ENCODE measurements around the gene NUDT8.

The NUDT8 gene

DNA sequence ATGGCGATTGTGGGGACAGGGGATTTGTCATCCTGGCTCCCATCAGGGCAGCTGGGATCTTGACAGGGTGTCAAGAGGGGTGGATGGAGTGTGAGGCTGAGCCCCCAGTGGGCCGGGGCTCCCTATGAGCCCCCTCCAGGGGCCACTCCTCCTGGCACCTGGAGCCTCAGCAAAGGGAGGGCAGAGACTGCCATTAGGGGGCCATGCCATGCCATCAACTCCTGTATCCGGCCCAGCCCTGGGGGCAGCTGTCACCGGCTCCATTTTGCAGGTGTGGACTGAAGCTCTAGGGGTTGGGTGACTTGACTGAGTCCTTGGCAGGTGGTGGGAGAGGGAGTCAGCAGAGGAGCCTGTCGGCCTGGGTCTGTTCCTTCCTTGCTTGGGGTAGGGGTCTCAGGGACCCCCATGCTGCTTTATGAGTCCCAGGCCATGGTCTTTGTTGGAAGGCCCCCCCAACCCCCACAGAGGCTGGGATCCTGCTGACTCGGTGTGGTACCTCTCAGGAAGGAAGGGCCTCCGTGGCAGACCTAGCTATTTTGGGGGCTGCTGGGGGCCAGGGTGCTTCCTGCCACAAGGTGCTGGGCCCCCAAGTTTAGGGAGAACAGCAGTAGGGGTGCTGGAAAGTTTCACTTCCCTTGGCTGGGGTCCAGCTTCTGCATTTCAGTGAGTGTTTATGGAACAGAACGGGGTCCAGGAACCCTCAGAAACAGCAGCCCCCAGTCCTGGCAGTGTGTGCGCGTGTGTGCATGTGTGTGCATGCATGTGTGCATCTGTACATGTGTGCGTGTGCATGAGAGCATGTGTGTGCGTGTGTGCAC is 19.3 kb upstream of the NUDT8 start:
- H3K4me3 ChIP-seq (ENCODE audit: insufficient read length, low read depth), result no peak overlapping the region
- H3K9me3 ChIP-seq (ENCODE audit: insufficient read depth, low read length), result peaks cover under 1% of the 10 kb centered on the region; the same call in 1 of the 2 replicates
- H3K9ac ChIP-seq (ENCODE audit: insufficient read length, low read depth), result no peak overlapping the region
- peaks cover 8% of the 10 kb centered on the region for H3K27me3 ChIP-seq (ENCODE audit: insufficient read depth, insufficient read length)
- H3K36me3 ChIP-seq (ENCODE audit: insufficient read depth, insufficient read length, low read length), result no peaks in the 10 kb centered on the region
- TF ChIP-seq YY1 (IDR thresholded peaks at IDR 0.05; ENCODE audit: insufficient read depth, insufficient read length) (no peak), ZNF274 (IDR thresholded peaks at IDR 0.05; ENCODE audit: low read depth, low read length) (no peak), SUZ12 (IDR thresholded peaks at IDR 0.05; ENCODE audit: extremely low read depth, insufficient read depth, insufficient read length) (no peak)
- peaks cover 4% of the 10 kb centered on the region for H3K4me1 ChIP-seq (ENCODE audit: insufficient read depth, insufficient read length)
- no peak for DNase-seq (ENCODE audit: low read depth, low spot score)

DNA sequence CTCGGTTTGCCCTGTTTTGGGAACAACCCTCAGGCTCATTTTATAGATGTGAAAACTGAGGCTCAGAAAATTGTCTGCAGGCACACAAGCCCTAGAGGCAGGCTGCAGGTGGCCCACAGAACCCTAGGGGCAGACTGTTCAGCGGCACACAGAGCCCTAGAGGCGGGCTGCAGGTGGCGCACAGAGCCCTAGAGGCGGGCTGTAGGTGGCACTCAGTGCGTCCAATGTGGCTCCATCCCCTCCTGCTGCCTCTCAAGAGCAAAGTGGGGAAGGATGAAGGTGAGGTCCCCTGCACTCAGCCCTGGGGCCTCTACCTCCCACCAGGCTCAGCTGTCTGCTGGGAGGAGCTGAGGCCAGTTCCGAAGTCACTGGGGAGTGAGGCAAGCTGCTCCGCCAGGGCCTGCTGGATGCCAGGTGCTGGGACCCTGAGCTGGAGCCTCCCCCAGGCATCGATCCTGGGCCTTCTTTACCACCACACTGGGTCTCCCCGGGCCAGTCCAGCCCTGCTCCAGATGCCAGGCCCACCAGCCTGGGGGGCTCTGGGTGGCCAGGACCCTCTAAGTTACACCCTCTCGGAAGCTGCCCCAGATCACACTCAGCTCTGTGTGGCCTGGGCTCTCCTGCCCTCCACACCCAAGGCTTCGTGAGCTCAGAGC is 18.5 kb upstream of the NUDT8 start:
- no peak overlapping the region for H3K4me3 ChIP-seq (ENCODE audit: insufficient read length, low read depth)
- no peak overlapping the region for H3K9ac ChIP-seq (ENCODE audit: insufficient read length, low read depth)
- TF ChIP-seq SUZ12 (IDR thresholded peaks at IDR 0.05; ENCODE audit: extremely low read depth, insufficient read depth, insufficient read length), result no peak
- TF ChIP-seq YY1 (IDR thresholded peaks at IDR 0.05; ENCODE audit: insufficient read depth, insufficient read length), result no peak
- no peak for TF ChIP-seq ZNF274 (IDR thresholded peaks at IDR 0.05; ENCODE audit: low read depth, low read length)
- DNase-seq (ENCODE audit: low read depth, low spot score), result no peak
- H3K36me3 ChIP-seq (ENCODE audit: insufficient read depth, insufficient read length, low read length), result no peaks in the 10 kb centered on the region
- H3K27me3 ChIP-seq (ENCODE audit: insufficient read depth, insufficient read length), result peaks cover 8% of the 10 kb centered on the region
- peaks cover 4% of the 10 kb centered on the region for H3K4me1 ChIP-seq (ENCODE audit: insufficient read depth, insufficient read length)
- peaks cover 7% of the 10 kb centered on the region; the same call in 1 of the 2 replicates for H3K9me3 ChIP-seq (ENCODE audit: insufficient read depth, low read length)

DNA sequence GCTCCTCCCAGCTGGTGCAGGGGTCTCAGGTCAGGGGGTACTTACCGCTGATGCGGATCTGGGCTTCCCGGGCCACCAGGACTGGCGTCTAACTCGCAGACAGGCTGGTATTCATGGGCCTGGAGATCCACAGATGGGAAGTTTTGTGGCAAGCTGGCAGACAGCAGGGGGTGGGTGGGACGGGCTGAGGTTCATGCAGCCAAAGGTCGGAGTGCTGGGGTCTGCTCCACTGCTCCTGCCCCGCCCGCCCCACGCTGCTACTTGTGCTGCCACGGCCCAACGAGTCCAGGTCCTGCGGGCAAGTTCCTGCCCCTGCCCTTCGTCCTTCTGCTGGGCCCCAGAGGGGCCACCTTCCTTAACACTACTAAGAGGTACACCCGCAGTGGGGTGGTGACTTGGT is 17.7 kb upstream of the NUDT8 start:
- no peak overlapping the region for H3K9ac ChIP-seq (ENCODE audit: insufficient read length, low read depth)
- H3K4me1 ChIP-seq (ENCODE audit: insufficient read depth, insufficient read length), result peaks cover 4% of the 10 kb centered on the region
- peaks cover 14% of the 10 kb centered on the region for H3K27me3 ChIP-seq (ENCODE audit: insufficient read depth, insufficient read length)
- no peaks in the 10 kb centered on the region for H3K36me3 ChIP-seq (ENCODE audit: insufficient read depth, insufficient read length, low read length)
- H3K4me3 ChIP-seq (ENCODE audit: insufficient read length, low read depth), result no peak overlapping the region
- DNase-seq (ENCODE audit: low read depth, low spot score), result no peak
- peaks cover 15% of the 10 kb centered on the region; the same call in 1 of the 2 replicates for H3K9me3 ChIP-seq (ENCODE audit: insufficient read depth, low read length)
- TF ChIP-seq SUZ12 (IDR thresholded peaks at IDR 0.05; ENCODE audit: extremely low read depth, insufficient read depth, insufficient read length) (no peak), YY1 (IDR thresholded peaks at IDR 0.05; ENCODE audit: insufficient read depth, insufficient read length) (no peak), ZNF274 (IDR thresholded peaks at IDR 0.05; ENCODE audit: low read depth, low read length) (no peak)

DNA sequence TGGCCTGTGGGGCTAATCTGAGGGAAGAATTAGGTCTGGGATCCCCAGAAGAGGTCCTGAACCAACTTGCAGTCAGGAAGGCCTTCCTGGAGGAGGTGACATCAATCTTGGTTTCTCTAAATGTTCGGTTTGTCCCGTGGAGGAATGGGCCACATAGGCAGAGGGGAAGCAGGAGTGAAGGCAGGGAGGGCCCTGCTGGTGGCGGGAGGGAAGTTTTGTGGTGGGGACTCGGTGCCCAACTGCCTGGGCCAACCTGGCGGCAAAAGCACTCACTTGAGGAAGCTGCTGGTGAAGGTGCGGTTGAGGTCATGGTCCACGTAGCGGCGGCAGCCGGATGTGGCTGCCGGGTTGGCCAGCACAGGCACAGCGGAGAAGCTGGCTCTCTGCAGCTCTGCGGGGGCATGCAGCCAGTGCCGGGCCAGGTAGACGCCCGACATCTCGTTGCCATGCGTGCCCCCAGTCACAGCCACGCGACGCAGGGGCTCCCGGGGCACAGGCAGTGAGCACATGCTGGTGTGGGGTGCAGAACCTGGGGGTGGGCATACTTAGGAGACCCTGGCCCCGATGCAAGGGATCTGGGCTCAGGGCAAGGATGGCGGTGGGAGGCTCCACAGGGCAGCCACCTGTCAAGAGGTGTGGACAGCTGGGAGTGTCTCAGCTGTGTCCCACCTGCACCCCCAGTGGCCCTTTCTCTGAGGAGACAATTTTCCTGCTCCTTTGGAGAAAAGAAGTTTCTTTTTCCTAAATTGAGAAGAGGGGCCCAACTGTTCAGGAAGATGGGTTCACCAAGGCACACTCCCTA is 17.0 kb upstream of the NUDT8 start:
- H3K4me1 ChIP-seq (ENCODE audit: insufficient read depth, insufficient read length), result peaks cover 4% of the 10 kb centered on the region
- peaks cover 15% of the 10 kb centered on the region; the same call in 1 of the 2 replicates for H3K9me3 ChIP-seq (ENCODE audit: insufficient read depth, low read length)
- no peak for TF ChIP-seq SUZ12 (IDR thresholded peaks at IDR 0.05; ENCODE audit: extremely low read depth, insufficient read depth, insufficient read length)
- no peak for TF ChIP-seq ZNF274 (IDR thresholded peaks at IDR 0.05; ENCODE audit: low read depth, low read length)
- peaks cover 22% of the 10 kb centered on the region for H3K27me3 ChIP-seq (ENCODE audit: insufficient read depth, insufficient read length)
- H3K9ac ChIP-seq (ENCODE audit: insufficient read length, low read depth), result no peak overlapping the region
- no peak for DNase-seq (ENCODE audit: low read depth, low spot score)
- no peaks in the 10 kb centered on the region for H3K36me3 ChIP-seq (ENCODE audit: insufficient read depth, insufficient read length, low read length)
- H3K4me3 ChIP-seq (ENCODE audit: insufficient read length, low read depth), result no peak overlapping the region

DNA sequence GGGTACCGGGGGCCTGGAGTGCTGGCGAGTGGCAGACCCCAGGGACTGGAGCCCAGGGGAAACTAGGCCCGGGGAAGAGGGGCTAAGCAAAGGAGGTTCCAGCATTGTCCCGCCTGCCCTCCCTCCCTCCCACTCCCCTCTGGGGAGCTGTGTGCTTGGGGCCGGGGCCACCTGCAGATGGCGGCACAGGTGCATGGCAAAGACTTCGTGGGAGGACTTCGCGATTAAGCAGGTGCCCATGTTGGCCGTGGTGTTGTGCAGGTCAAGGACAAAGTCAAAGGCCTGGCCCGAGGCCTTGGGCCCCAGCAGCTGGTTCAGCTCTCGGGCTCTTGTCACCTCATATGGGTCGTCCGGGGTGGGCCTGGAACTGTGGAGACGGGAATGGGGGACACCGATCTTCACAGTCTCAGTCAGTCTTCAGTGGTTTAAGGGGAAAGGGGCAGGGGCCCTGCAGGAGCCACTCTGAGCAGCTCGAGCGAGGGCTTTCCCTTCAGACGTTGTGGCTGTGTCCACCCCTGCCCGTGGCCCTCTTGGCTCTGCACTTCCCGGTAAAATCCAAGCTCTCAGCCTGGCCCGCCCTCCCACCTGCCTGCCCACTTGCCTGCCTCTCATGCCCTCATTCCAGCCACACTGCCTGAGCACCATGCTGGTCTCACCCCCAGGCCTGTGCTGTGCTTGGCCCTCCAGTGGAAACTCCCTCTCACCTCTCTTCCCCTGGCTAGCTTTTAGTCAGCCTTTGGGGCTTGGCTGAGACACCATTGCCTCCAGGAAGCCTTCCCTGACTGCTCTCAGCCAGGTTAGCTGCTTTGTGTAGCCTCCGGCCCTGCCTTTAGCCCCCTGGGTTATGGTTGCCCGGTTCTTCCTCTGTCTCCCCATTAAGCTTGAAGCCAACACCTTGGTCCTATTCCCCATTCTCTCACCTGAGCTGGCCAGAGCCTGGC is 16.1 kb upstream of the NUDT8 start:
- H3K9me3 ChIP-seq (ENCODE audit: insufficient read depth, low read length), result peaks cover 15% of the 10 kb centered on the region; the same call in 1 of the 2 replicates
- peaks cover 4% of the 10 kb centered on the region for H3K4me1 ChIP-seq (ENCODE audit: insufficient read depth, insufficient read length)
- no peak overlapping the region for H3K4me3 ChIP-seq (ENCODE audit: insufficient read length, low read depth)
- TF ChIP-seq SUZ12 (IDR thresholded peaks at IDR 0.05; ENCODE audit: extremely low read depth, insufficient read depth, insufficient read length), result no peak
- TF ChIP-seq YY1 (IDR thresholded peaks at IDR 0.05; ENCODE audit: insufficient read depth, insufficient read length), result no peak
- no peak for TF ChIP-seq ZNF274 (IDR thresholded peaks at IDR 0.05; ENCODE audit: low read depth, low read length)
- peaks cover 31% of the 10 kb centered on the region for H3K27me3 ChIP-seq (ENCODE audit: insufficient read depth, insufficient read length)
- no peak overlapping the region for H3K9ac ChIP-seq (ENCODE audit: insufficient read length, low read depth)
- no peaks in the 10 kb centered on the region for H3K36me3 ChIP-seq (ENCODE audit: insufficient read depth, insufficient read length, low read length)
- no peak for DNase-seq (ENCODE audit: low read depth, low spot score)

All from NT2/D1 (cell line).